Measurements from ENCODE around the gene DPH2.

The DPH2 gene

GRCh38 chr1:43938892-43939587 lies 30.8 kb upstream of the DPH2 start:
- TF ChIP-seq CTCF (IDR thresholded peaks at IDR 0.05; ENCODE audit: low read depth, low read length, missing control alignments), result no peak
- no peak for DNase-seq
- Histone ChIP-seq H3K36me3 (replicated peaks) (no peaks in the 10 kb centered on the region), H3K27me3 (replicated peaks) (no peaks in the 10 kb centered on the region), H3K4me3 (ENCODE audit: low read depth, low read length) (no peak overlapping the region), H3K27ac (no peak overlapping the region)
- in situ Hi-C loops (cut with HindIII; ENCODE audit: low pct_ligation_motif_present, low sequenced_read_pairs), result loop anchor here (25.0 kb wide), 1 partner anchor 177 kb away; no protein-coding TSS in a partner anchor

- Histone ChIP-seq H3K36me3 (replicated peaks) (no peaks in the 10 kb centered on the region), H3K27me3 (replicated peaks) (no peaks in the 10 kb centered on the region), H3K4me3 (ENCODE audit: low read depth, low read length) (no peak overlapping the region), H3K27ac (no peak overlapping the region)
- no peak for TF ChIP-seq CTCF (IDR thresholded peaks at IDR 0.05; ENCODE audit: low read depth, low read length, missing control alignments)
- no peak for DNase-seq
- in situ Hi-C loops (cut with HindIII; ENCODE audit: low pct_ligation_motif_present, low sequenced_read_pairs), result loop anchor here (25.0 kb wide), 1 partner anchor 180 kb away; no protein-coding TSS in a partner anchor
These were observed 27.4 kb upstream of the DPH2 start for GRCh38 chr1:43942411-43942810.

GRCh38 chr1:43944860-43945259 lies 24.9 kb upstream of the DPH2 start:
- Histone ChIP-seq H3K4me3 (ENCODE audit: low read depth, low read length) (no peak overlapping the region), H3K36me3 (replicated peaks) (no peaks in the 10 kb centered on the region), H3K27me3 (replicated peaks) (no peaks in the 10 kb centered on the region), H3K27ac (no peak overlapping the region)
- in situ Hi-C loops (cut with HindIII; ENCODE audit: low pct_ligation_motif_present, low sequenced_read_pairs), result loop anchor here (25.0 kb wide), 1 partner anchor 183 kb away; no protein-coding TSS in a partner anchor
- no peak for DNase-seq
- TF ChIP-seq CTCF (IDR thresholded peaks at IDR 0.05; ENCODE audit: low read depth, low read length, missing control alignments), result no peak

- TF ChIP-seq CTCF (IDR thresholded peaks at IDR 0.05; ENCODE audit: low read depth, low read length, missing control alignments), result no peak
- no peak for DNase-seq
- in situ Hi-C loops (cut with HindIII; ENCODE audit: low pct_ligation_motif_present, low sequenced_read_pairs), result loop anchor here (25.0 kb wide), 1 partner anchor 183 kb away; no protein-coding TSS in a partner anchor
- Histone ChIP-seq H3K27ac (no peak overlapping the region), H3K27me3 (replicated peaks) (no peaks in the 10 kb centered on the region), H3K4me3 (ENCODE audit: low read depth, low read length) (peak overlapping the region; percentile 90), H3K36me3 (replicated peaks) (peaks cover 8% of the 10 kb centered on the region)
These were observed 24.1 kb upstream of the DPH2 start for GRCh38 chr1:43945674-43946235.

GRCh38 chr1:43946236-43947060 lies 23.4 kb upstream of the DPH2 start, which contains the start of gene IPO13:
Gene IPO13 (plus strand): TSS chr1:43946950. CDS start chr1:43947601, 651 bp downstream.
- Histone ChIP-seq H3K27me3 (replicated peaks) (no peaks in the 10 kb centered on the region), H3K27ac (peak within 1 kb of the TSS; percentile 100), H3K4me3 (ENCODE audit: low read depth, low read length) (peak within 1 kb of the TSS; percentile 90), H3K36me3 (replicated peaks) (peaks cover 8% of the 10 kb centered on the region)
- in situ Hi-C loops (cut with HindIII; ENCODE audit: low pct_ligation_motif_present, low sequenced_read_pairs), result loop anchor here (25.0 kb wide), 1 partner anchor 184 kb away; no protein-coding TSS in a partner anchor
- peak; percentile 87 for DNase-seq
- TF ChIP-seq CTCF (IDR thresholded peaks at IDR 0.05; ENCODE audit: low read depth, low read length, missing control alignments), result peak; percentile 60
